ENCODE results near the gene UBAP1.

- TF ChIP-seq CTCF (IDR thresholded peaks at IDR 0.05) (no peak), POLR2A (IDR thresholded peaks at IDR 0.05) (no peak)
Measured at GRCh38 chr9:34291023-34291422, 112.2 kb downstream of the UBAP1 start.
